ENCODE results near the gene PSAPL1.

GRCh38 chr4:7475207-7475606 lies 40.5 kb upstream of the PSAPL1 start:
- TF ChIP-seq CTCF (IDR thresholded peaks at IDR 0.05; ENCODE audit: low read depth, low read length, poor library complexity, severe bottlenecking), result no peak
- TF ChIP-seq EZH2phosphoT487 (IDR thresholded peaks at IDR 0.05; ENCODE audit: borderline replicate concordance, low read length), result no peak
